IMR-90 (cell line): ENCODE data around the gene ABCC8. TPM values are rescaled to one million over a fixed set of nuclear protein-coding genes. Genes with fewer than 3 reads are reported as not detected.

ENCODE experiments used
- ATAC-seq: fragments of 200-7000 bp; cut with Tn5 transposase; 2 replicates; pipeline ENCODE4 v1.9.1; 2020; ENCODE audit warnings: low read depth, mild to moderate bottlenecking, moderate library complexity
- BruUV-seq: library from RNA; stranded (reverse); fragments of 400-500 nt; replicated peaks from 2 replicates; lab custom pipeline; 2021; lab: Mats Ljungman, UMichigan
- CTCF ChIA-PET: fragments of 300-600 bp; formaldehyde crosslinking; extraction: SDS; loops from one replicate; lab custom pipeline; 2021; ENCODE audit warnings: antibody characterized with exemption; lab: Yijun Ruan, JAX
- POLR2A ChIA-PET: fragments of 300-600 bp; sonication (Branson Sonifier 250); formaldehyde crosslinking; loops from one replicate; lab custom pipeline; 2022; ENCODE audit warnings: antibody characterized with exemption; ENCODE audit not compliant: unreplicated experiment; lab: Charles Lee
- DNase-seq: peaks from one replicate; pipeline ENCODE4 v3.0.0; 2013
- H2AFZ ChIP-seq: replicated peaks from 2 replicates; pipeline ENCODE3; 2013; ENCODE audit warnings: low read length, mild to moderate bottlenecking; ENCODE audit not compliant: poor library complexity
- H2AK5ac ChIP-seq: 2 replicates; pipeline ENCODE4 v1.6.1; 2013; ENCODE audit warnings: low read depth, low read length, inconsistent platforms
- H2AK9ac ChIP-seq: replicated peaks from 2 replicates; pipeline ENCODE3; 2013; ENCODE audit warnings: mild to moderate bottlenecking, low read depth, low read length, moderate library complexity; ENCODE audit not compliant: poor library complexity
- H2BK120ac ChIP-seq: 2 replicates; pipeline ENCODE4 v1.6.1; 2013; ENCODE audit warnings: low read depth, low read length, inconsistent platforms
- H2BK15ac ChIP-seq: 3 replicates; pipeline ENCODE4 v1.6.1; 2013; ENCODE audit warnings: low read depth, low read length, inconsistent platforms
- H2BK20ac ChIP-seq: 2 replicates; pipeline ENCODE4 v1.6.1; 2013; ENCODE audit warnings: low read depth, mild to moderate bottlenecking, inconsistent platforms, low read length, moderate library complexity
- H2BK5ac ChIP-seq: 2 replicates; pipeline ENCODE4 v1.6.1; 2013; ENCODE audit warnings: mild to moderate bottlenecking, low read depth, low read length, inconsistent platforms; ENCODE audit not compliant: poor library complexity, severe bottlenecking
- H3K14ac ChIP-seq: replicated peaks from 2 replicates; pipeline ENCODE4 v1.6.1; 2013; ENCODE audit warnings: low read depth, low read length, inconsistent platforms
- H3K18ac ChIP-seq: 2 replicates; pipeline ENCODE4 v1.6.1; 2013; ENCODE audit warnings: low read depth, low read length, control low read depth
- H3K23ac ChIP-seq: 2 replicates; pipeline ENCODE4 v1.6.1; 2013; ENCODE audit warnings: low read depth, low read length, inconsistent platforms
- H3K27ac ChIP-seq: 2 replicates; pipeline ENCODE4 v1.5.1; 2013; ENCODE audit warnings: mild to moderate bottlenecking, control low read depth, low read length; ENCODE audit not compliant: insufficient read depth
- H3K27me3 ChIP-seq: 2 replicates; pipeline ENCODE4 v1.6.1; 2013; ENCODE audit warnings: low read length; ENCODE audit not compliant: control insufficient read depth, insufficient read depth
- H3K36me3 ChIP-seq: 2 replicates; pipeline ENCODE4 v1.6.1; 2013; ENCODE audit warnings: low read length, mixed read lengths; ENCODE audit not compliant: control insufficient read depth, insufficient read depth
- H3K4ac ChIP-seq: 2 replicates; pipeline ENCODE4 v1.6.1; 2013; ENCODE audit warnings: low read depth, low read length, inconsistent platforms
- H3K4me1 ChIP-seq: 2 replicates; pipeline ENCODE4 v1.6.1; 2013; ENCODE audit warnings: low read length, mixed read lengths; ENCODE audit not compliant: control insufficient read depth, insufficient read depth
- H3K4me2 ChIP-seq: 2 replicates; pipeline ENCODE4 v1.6.1; 2013; ENCODE audit warnings: low read depth, mild to moderate bottlenecking, control low read depth, low read length, moderate library complexity
- H3K4me3 ChIP-seq: 2 replicates; pipeline ENCODE4 v1.5.1; 2013; ENCODE audit warnings: low read depth, mild to moderate bottlenecking, control low read depth, low read length, moderate library complexity; ENCODE audit not compliant: insufficient read depth
- H3K56ac ChIP-seq: 2 replicates; pipeline ENCODE4 v1.6.1; 2013; ENCODE audit warnings: low read length, inconsistent platforms; ENCODE audit not compliant: insufficient read depth; ENCODE audit errors: extremely low read depth
- H3K79me1 ChIP-seq, 2 experiments: 2 replicates each; pipeline ENCODE4 v1.6.1; 2013; ENCODE audit warnings: low read length in 2 of 2, inconsistent platforms in 1 of 2, low read depth in 1 of 2
- H3K9ac ChIP-seq: 2 replicates; pipeline ENCODE4 v1.6.1; 2013; ENCODE audit warnings: low read depth, low read length, control low read depth
- H3K9me1 ChIP-seq: 2 replicates; pipeline ENCODE4 v1.6.1; 2013; ENCODE audit warnings: low read length, inconsistent platforms; ENCODE audit not compliant: insufficient read depth
- H3K9me3 ChIP-seq: 2 replicates; pipeline ENCODE4 v1.6.1; 2013; ENCODE audit warnings: low read length; ENCODE audit not compliant: control insufficient read depth, insufficient read depth
- H4K20me1 ChIP-seq: 2 replicates; pipeline ENCODE4 v1.6.1; 2013; ENCODE audit warnings: low read length, inconsistent platforms; ENCODE audit not compliant: insufficient read depth
- H4K5ac ChIP-seq: 2 replicates; pipeline ENCODE4 v1.6.1; 2013; ENCODE audit warnings: mild to moderate bottlenecking, low read depth, low read length, control low read depth
- H4K8ac ChIP-seq, 2 experiments: 2 replicates each; pipeline ENCODE4 v1.6.1; 2013; ENCODE audit warnings: low read depth in 2 of 2, low read length in 2 of 2, control low read depth in 1 of 2, inconsistent platforms in 1 of 2
- H4K91ac ChIP-seq: 2 replicates; pipeline ENCODE4 v1.6.1; 2013; ENCODE audit warnings: low read depth, low read length, inconsistent platforms; ENCODE audit not compliant: insufficient read depth
- RAD21 ChIP-seq: IDR thresholded peaks from 2 replicates; pipeline ENCODE4 v1.6.1; 2012; ENCODE audit warnings: low read length, improper control_type of control experiment
- RCOR1 ChIP-seq: IDR thresholded peaks from 2 replicates; pipeline ENCODE4 v1.6.1; 2012; ENCODE audit warnings: mild to moderate bottlenecking, low read length, improper control_type of control experiment; ENCODE audit not compliant: insufficient replicate concordance
- RFX5 ChIP-seq: IDR thresholded peaks from 2 replicates; pipeline ENCODE4 v1.8.0; 2012; ENCODE audit warnings: low read depth, mild to moderate bottlenecking, low read length, moderate library complexity
- WGBS, 2 experiments: methylation state at CpG; one replicate each; pipeline versions ENCODE4 v1.1.5 to v1.1.7; 2013; ENCODE audit warnings: missing lambda C conversion rate in 2 of 2; ENCODE audit not compliant: insufficient read length in 1 of 2; ENCODE audit errors: extremely low coverage in 2 of 2; 5-methylcytosine and 5-hydroxymethylcytosine counted together
- dilution Hi-C: fragments of 300-500 bp; cut with HindIII; formaldehyde crosslinking; loops from one replicate; pipeline ENCODE4 v1.14.3; 2018; ENCODE audit warnings: low sequenced_read_pairs; ENCODE audit not compliant: unreplicated experiment
- in situ Hi-C: fragments of 300-500 bp; cut with MboI; formaldehyde crosslinking; loops from 3 replicates; pipeline ENCODE4 v1.14.3; 2019; ENCODE audit warnings: low sequenced_read_pairs, inconsistent platforms, mixed read lengths
- intact Hi-C: fragments of 100-400 bp; cut with micrococcal nuclease; formaldehyde crosslinking; loops from 2 replicates; pipeline ENCODE4 v1.10.0; 2022
- polyA plus RNA-seq, 3 experiments: library from polyadenylated mRNA; depleted of rRNA; stranded (reverse); fragments of >200 nt; gene quantifications; 2 replicates each; pipeline ENCODE4 v1.2.3, GENCODE V29; 2012; ENCODE audit warnings: low replicate concordance in 1 of 3
- total RNA-seq: library from RNA; depleted of rRNA; stranded (reverse); fragments of >200 nt; gene quantifications from 2 replicates; pipeline ENCODE4 v1.2.3, GENCODE V29; 2012
- TF ChIP-seq, protein P1 (sequence below): conservative IDR thresholded peaks from 2 replicates; pipeline ENCODE4 v1.5.1; 2012; ENCODE audit warnings: mild to moderate bottlenecking, low read depth, low read length, improper control_type of control experiment

The ABCC8 gene
- total and polyA plus RNA-seq, 2 of the 4 experiments (the other 2 are of a cell fraction), result not detected

DNA sequence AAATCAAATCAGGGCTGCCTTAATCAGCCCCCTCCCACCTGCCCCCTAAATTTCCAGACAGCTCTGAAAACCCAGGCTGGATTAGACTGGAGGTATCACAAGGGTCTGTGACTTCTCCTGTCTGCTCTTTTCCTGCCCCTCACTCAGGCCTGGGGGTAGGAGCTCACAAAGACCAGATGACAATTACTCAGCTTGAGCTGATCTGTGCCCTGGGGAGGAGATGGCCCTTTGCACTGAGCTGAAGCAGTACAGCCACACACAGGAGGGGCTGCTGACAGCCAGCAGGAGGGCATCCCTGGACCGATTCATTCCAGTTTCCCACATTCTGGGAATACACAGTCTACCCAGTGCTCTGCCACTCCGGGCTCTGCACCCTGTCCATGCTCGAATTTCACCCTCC lies 4.2 kb downstream of the ABCC8 start:
- no peak overlapping the region for H3K27ac ChIP-seq
- H3K27me3 ChIP-seq, result peaks cover 30% of the 10 kb centered on the region
- H3K9ac ChIP-seq, result no peak overlapping the region
- in situ Hi-C loops (no loop called here), dilution Hi-C loops (no loop called here), intact Hi-C loops (no loop called here)
- H3K14ac ChIP-seq, result no peak overlapping the region
- H3K79me1 ChIP-seq, result no peaks in the 10 kb centered on the region
- no peak overlapping the region for H4K5ac ChIP-seq
- H3K9me1 ChIP-seq, result no peaks in the 10 kb centered on the region
- no TSS peak for BruUV-seq
- H3K4me2 ChIP-seq, result no peak overlapping the region
- no peak overlapping the region for H3K18ac ChIP-seq
- ChIA-PET POLR2A (no interaction called here), CTCF (no interaction called here)
- no peak overlapping the region for H2BK5ac ChIP-seq
- ATAC-seq (no peak), DNase-seq (no peak)
- H2AFZ ChIP-seq, result no peak overlapping the region
- no peaks in the 10 kb centered on the region for H3K36me3 ChIP-seq
- no peak overlapping the region for H2BK20ac ChIP-seq
- no peaks in the 10 kb centered on the region for H3K4me1 ChIP-seq
- no peak for TF ChIP-seq RFX5
- TF ChIP-seq, protein P1, sequence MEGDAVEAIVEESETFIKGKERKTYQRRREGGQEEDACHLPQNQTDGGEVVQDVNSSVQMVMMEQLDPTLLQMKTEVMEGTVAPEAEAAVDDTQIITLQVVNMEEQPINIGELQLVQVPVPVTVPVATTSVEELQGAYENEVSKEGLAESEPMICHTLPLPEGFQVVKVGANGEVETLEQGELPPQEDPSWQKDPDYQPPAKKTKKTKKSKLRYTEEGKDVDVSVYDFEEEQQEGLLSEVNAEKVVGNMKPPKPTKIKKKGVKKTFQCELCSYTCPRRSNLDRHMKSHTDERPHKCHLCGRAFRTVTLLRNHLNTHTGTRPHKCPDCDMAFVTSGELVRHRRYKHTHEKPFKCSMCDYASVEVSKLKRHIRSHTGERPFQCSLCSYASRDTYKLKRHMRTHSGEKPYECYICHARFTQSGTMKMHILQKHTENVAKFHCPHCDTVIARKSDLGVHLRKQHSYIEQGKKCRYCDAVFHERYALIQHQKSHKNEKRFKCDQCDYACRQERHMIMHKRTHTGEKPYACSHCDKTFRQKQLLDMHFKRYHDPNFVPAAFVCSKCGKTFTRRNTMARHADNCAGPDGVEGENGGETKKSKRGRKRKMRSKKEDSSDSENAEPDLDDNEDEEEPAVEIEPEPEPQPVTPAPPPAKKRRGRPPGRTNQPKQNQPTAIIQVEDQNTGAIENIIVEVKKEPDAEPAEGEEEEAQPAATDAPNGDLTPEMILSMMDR, result no peak
- no peak for TF ChIP-seq RAD21
- no peak for TF ChIP-seq RCOR1
- no peak overlapping the region for H3K56ac ChIP-seq
- H2AK9ac ChIP-seq, result peak overlapping the region; percentile 24
- WGBS, 2 experiments, result 0% methylated on average over 1 of the region's 3 CpGs; no CpG with 5 or more reads in 1 of the 2 experiments
- no peaks in the 10 kb centered on the region for H3K9me3 ChIP-seq
- H2AK5ac ChIP-seq, result no peak overlapping the region
- no peak overlapping the region for H2BK15ac ChIP-seq
- H2BK120ac ChIP-seq, result no peak overlapping the region
- no peak overlapping the region for H4K91ac ChIP-seq
- H3K4ac ChIP-seq, result no peak overlapping the region
- no peak overlapping the region for H4K8ac ChIP-seq
- H3K4me3 ChIP-seq, result no peak overlapping the region
- no peaks in the 10 kb centered on the region for H4K20me1 ChIP-seq
- H3K23ac ChIP-seq, result no peak overlapping the region
